ENCODE results near the gene POR.

GRCh38 chr7:75957021-75957736 lies 42.2 kb downstream of the POR start:
- TF ChIP-seq, protein P1, sequence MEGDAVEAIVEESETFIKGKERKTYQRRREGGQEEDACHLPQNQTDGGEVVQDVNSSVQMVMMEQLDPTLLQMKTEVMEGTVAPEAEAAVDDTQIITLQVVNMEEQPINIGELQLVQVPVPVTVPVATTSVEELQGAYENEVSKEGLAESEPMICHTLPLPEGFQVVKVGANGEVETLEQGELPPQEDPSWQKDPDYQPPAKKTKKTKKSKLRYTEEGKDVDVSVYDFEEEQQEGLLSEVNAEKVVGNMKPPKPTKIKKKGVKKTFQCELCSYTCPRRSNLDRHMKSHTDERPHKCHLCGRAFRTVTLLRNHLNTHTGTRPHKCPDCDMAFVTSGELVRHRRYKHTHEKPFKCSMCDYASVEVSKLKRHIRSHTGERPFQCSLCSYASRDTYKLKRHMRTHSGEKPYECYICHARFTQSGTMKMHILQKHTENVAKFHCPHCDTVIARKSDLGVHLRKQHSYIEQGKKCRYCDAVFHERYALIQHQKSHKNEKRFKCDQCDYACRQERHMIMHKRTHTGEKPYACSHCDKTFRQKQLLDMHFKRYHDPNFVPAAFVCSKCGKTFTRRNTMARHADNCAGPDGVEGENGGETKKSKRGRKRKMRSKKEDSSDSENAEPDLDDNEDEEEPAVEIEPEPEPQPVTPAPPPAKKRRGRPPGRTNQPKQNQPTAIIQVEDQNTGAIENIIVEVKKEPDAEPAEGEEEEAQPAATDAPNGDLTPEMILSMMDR (IDR thresholded peaks at IDR 0.05; ENCODE audit: low read depth, low read length, missing input control) = no peak
- TF ChIP-seq, protein P2, sequence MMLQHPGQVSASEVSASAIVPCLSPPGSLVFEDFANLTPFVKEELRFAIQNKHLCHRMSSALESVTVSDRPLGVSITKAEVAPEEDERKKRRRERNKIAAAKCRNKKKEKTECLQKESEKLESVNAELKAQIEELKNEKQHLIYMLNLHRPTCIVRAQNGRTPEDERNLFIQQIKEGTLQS (IDR thresholded peaks at IDR 0.05) = no peak
- TF ChIP-seq FOXA1 (IDR thresholded peaks at IDR 0.05) = no peak

Data from liver (tissue), 3 donors.